ENCODE results near the gene STAC3. TPM values are rescaled to one million over a fixed set of nuclear protein-coding genes. Genes with fewer than 3 reads are reported as not detected.
"Not testable (repeated sequence)": the region's sequence is repeated elsewhere in the genome, so short reads cannot be mapped to it uniquely, and the experiment has no call there.

The STAC3 gene
- total RNA-seq, result 1 to 10 TPM in 1 of 2 donors, under 1 TPM in 1; 0.78 to 2.0 TPM

GRCh38 chr12:57250956-57251355 lies at the start of gene STAC3:
Gene STAC3, minus strand, starts transcription at chr12:57251187. Its CDS starts 1,551 bp downstream, at chr12:57249636.
- Histone ChIP-seq H3K36me3 (replicated peaks in 1 of 2; ENCODE audit: insufficient read depth in 1 of 2, low read depth in 2 of 2) (no peaks in the 10 kb centered on the region), H3K4me3 (no peak within 1 kb of the TSS), H3K27me3 (no peaks in the 10 kb centered on the region), H3K27ac (no peak within 1 kb of the TSS), H3K9me3 (no peaks in the 10 kb centered on the region), H3K4me1 (no peaks in the 10 kb centered on the region)
- ATAC-seq (no peak), DNase-seq (no peak)
- TF ChIP-seq POLR2A (IDR thresholded peaks at IDR 0.05), result no peak
- no peak for TF ChIP-seq CTCF (IDR thresholded peaks at IDR 0.05)
- 41 to 68% methylated on average over 6 to 7 of the region's 7 CpGs for WGBS, 2 donors
- intact Hi-C loops (cut with DNase I), result no loop called here

GRCh38 chr12:57299514-57300016 lies 48.6 kb upstream of the STAC3 start:
- H3K4me3 ChIP-seq, result no peak overlapping the region
- TF ChIP-seq POLR2A (IDR thresholded peaks at IDR 0.05), result no peak
- TF ChIP-seq CTCF (IDR thresholded peaks at IDR 0.05), result no peak
- ATAC-seq (no peak), DNase-seq (no peak)
- 64 to 81% methylated on average over 1 of the region's 1 CpG for WGBS, 2 donors
- H3K4me1 ChIP-seq, result no peaks in the 10 kb centered on the region
- no peak overlapping the region for H3K27ac ChIP-seq
- H3K27me3 ChIP-seq, result no peaks in the 10 kb centered on the region
- intact Hi-C loops (cut with DNase I), result loop anchor here (5.0 kb wide), 1 partner anchor 153 kb away; no protein-coding TSS in a partner anchor
- H3K36me3 ChIP-seq (replicated peaks in 1 of 2; ENCODE audit: insufficient read depth in 1 of 2, low read depth in 2 of 2), result peaks cover 0 to 18% of the 10 kb centered on the region in 2 donors
- no peaks in the 10 kb centered on the region for H3K9me3 ChIP-seq

- no peak for DNase-seq
- ATAC-seq, result no peak
- Histone ChIP-seq H3K27ac (no peak overlapping the region), H3K4me1 (no peaks in the 10 kb centered on the region), H3K27me3 (no peaks in the 10 kb centered on the region), H3K4me3 (no peak overlapping the region), H3K9me3 (no peaks in the 10 kb centered on the region), H3K36me3 (replicated peaks in 1 of 2; ENCODE audit: insufficient read depth in 1 of 2, low read depth in 2 of 2) (peaks cover 0 to 20% of the 10 kb centered on the region in 2 donors)
- intact Hi-C loops (cut with DNase I), result no loop called here
- 94 to 98% methylated on average over 4 of the region's 4 CpGs for WGBS, 2 donors
- TF ChIP-seq CTCF (IDR thresholded peaks at IDR 0.05) (no peak), POLR2A (IDR thresholded peaks at IDR 0.05) (no peak)
Measured at GRCh38 chr12:57296291-57296690, 45.3 kb upstream of the STAC3 start.

- H3K4me1 ChIP-seq; DNase-seq; H3K27me3 ChIP-seq; H3K4me3 ChIP-seq; H3K9me3 ChIP-seq; H3K27ac ChIP-seq; ATAC-seq; H3K36me3 ChIP-seq (replicated peaks in 1 of 2; ENCODE audit: insufficient read depth in 1 of 2, low read depth in 2 of 2); intact Hi-C loops (cut with DNase I): not testable (repeated sequence)
- 82 to 88% methylated on average over 12 of the region's 12 CpGs for WGBS, 2 donors
Measured at GRCh38 chr12:57282073-57282472, 31.1 kb upstream of the STAC3 start.

GRCh38 chr12:57280211-57281062 lies 29.4 kb upstream of the STAC3 start:
- Histone ChIP-seq H3K27me3 (no peaks in the 10 kb centered on the region), H3K36me3 (replicated peaks in 1 of 2; ENCODE audit: insufficient read depth in 1 of 2, low read depth in 2 of 2) (peaks cover 0 to 5% of the 10 kb centered on the region in 2 donors), H3K4me3 (no peak overlapping the region), H3K9me3 (no peaks in the 10 kb centered on the region), H3K27ac (peak overlapping the region in 2 of 4 donors; percentile 49 to 67), H3K4me1 (no peaks in the 10 kb centered on the region)
- ATAC-seq (peak; percentile 73), DNase-seq (peak; percentile 20 to 61 (median 38))
- TF ChIP-seq CTCF (IDR thresholded peaks at IDR 0.05) (no peak), POLR2A (IDR thresholded peaks at IDR 0.05) (no peak)
- 71 to 76% methylated on average over 9 of the region's 9 CpGs for WGBS, 2 donors
- intact Hi-C loops (cut with DNase I), result no loop called here

All from body of pancreas (tissue), 4 donors.